Hepatocyte (in vitro differentiated cells): Measurements from ENCODE around the gene C2CD4A.

Experiments
- CTCF ChIP-seq: fragments of 200-600 bp; sonication (generic); IDR thresholded peaks from 2 replicates; pipeline ENCODE4 v1.5.1; 2016; ENCODE audit warnings: antibody characterized with exemption, mild to moderate bottlenecking; ENCODE audit not compliant: poor library complexity
- EZH2 ChIP-seq: fragments of 200-600 bp; sonication (generic); IDR thresholded peaks from 2 replicates; pipeline ENCODE4 v1.6.1; 2016; ENCODE audit warnings: antibody characterized with exemption, mild to moderate bottlenecking, borderline replicate concordance
- EZH2phosphoT487 ChIP-seq: fragments of 200-600 bp; sonication (generic); IDR thresholded peaks from one replicate; pipeline ENCODE4 v1.6.1; 2018; ENCODE audit warnings: antibody characterized with exemption, mild to moderate bottlenecking, low read depth, moderate library complexity; ENCODE audit not compliant: unreplicated experiment, severe bottlenecking

GRCh38 chr15:62109982-62110851 is 43.4 kb downstream of the C2CD4A start:
- TF ChIP-seq EZH2phosphoT487, result no peak
- no peak for TF ChIP-seq CTCF
- no peak for TF ChIP-seq EZH2
